Right lung (tissue), 5 donors: ENCODE data around the gene SLC6A7. TPM values are rescaled to one million over a fixed set of nuclear protein-coding genes. Genes with fewer than 3 reads are reported as not detected.

Experiments
- DNase-seq, 2 donors: peaks; one replicate each; pipeline ENCODE4 v3.0.0-alpha.2; 2013
- polyA plus RNA-seq, 5 donors: library from polyadenylated mRNA; unstranded; fragments of 120-200 nt; gene quantifications; one replicate each; pipeline versions ENCODE4 v1.2.1 to v1.2.3, GENCODE V29; 2013; ENCODE audit warnings: inconsistent platforms in 1 of 5, low replicate concordance in 1 of 5; ENCODE audit not compliant: insufficient read length in 5 of 5, insufficient read depth in 1 of 5

SLC6A7 gene
- polyA plus RNA-seq, 5 donors = 0.04 to 0.05 TPM; not detected in 3

- DNase-seq = no peak
Observed at GRCh38 chr5:150190503-150190979, 679 bp downstream of the SLC6A7 start.

GRCh38 chr5:150190987-150191386, 1.1 kb downstream of the SLC6A7 start:
- no peak for DNase-seq

- no peak for DNase-seq
Observed at GRCh38 chr5:150192462-150192861, 2.6 kb downstream of the SLC6A7 start.

GRCh38 chr5:150195736-150196485, 6.0 kb downstream of the SLC6A7 start:
- no peak for DNase-seq

DNA sequence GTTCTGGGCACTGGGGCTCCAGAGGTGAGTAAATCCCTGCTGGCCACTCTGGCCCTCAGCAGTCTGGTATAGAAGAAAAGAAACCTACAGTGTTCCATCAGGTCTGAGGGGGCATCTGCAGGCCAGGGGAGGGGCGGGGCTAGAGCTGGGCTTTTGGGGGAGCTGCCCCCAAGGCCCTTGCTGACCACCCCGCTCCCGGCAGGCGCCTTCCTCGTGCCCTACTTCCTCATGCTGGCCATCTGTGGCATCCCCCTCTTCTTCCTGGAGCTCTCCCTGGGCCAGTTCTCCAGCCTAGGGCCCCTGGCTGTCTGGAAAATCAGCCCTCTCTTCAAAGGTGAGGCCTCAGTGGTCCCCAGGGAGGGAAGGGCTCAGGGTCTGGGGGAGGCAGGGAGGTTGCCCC, 6.7 kb downstream of the SLC6A7 start:
- DNase-seq = no peak

- DNase-seq = no peak
Observed at GRCh38 chr5:150196986-150197385, 7.1 kb downstream of the SLC6A7 start.

DNA sequence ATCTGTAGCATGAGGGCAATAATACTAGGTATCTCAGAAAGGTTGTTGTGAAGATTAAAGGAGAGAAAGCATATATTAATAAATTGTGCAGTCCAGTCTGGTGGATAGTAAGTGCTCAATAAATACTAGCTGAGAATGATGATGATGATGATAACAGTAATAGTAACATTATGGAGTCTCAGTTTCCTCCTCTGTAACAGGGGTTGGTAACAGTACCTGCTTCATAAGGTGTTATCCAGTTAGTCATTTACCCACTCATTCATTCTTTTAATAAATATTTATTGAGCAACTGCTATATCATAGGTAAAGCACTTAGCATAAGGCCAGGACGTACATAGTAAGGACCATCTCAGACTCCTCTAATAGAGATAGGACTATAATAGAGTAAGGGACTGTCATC, 7.6 kb downstream of the SLC6A7 start:
- no peak for DNase-seq

DNA sequence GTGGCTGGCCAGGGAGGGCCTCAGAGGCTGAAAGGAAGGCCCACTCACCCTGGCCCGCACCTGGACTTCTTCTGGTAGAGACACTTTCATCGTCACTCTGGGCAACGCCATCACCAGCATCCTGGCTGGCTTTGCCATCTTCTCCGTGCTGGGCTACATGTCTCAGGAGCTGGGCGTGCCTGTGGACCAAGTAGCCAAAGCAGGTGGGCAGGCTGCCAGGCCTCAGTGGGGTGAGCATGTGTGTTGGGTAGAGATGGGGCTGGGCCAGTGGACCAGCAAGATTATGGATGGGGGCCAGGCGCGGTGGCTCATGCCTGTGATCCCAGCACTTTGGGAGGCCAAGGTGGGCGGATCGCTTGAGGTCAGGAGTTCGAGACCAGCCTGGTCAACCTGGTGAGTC, 12.6 kb downstream of the SLC6A7 start:
- no peak for DNase-seq

DNA sequence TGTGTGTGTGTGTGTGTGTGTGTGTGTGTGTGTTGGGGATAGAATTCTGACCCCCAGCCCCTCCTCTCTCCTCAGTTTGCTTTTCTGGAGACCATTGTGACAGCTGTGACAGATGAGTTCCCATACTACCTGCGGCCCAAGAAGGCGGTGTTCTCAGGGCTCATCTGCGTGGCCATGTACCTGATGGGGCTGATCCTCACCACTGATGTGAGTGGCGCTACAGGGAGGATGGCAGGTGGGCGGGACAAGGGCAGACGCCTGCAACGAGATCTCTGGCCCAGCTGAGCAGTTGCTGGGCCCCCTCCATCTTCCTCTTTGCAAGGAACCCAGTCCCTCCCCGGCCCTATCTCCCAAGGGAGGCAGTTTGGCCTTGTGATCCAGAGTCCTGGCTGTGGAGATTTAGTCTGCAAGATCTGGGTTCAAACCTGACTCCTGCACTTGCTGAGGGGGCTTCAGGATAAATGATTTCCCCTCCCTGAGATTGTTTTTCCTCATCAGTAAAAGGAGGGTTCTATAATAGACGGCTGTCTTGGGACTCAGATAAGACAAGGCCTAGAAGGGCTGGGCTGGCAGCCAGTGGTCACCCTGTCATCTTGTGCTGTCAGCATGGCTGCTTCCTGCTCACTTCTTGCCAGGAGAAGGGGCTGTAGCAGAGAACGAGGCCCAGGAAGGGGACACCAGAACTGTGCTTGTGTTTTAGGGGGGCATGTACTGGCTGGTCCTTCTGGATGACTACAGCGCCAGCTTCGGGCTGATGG, 14.1 kb downstream of the SLC6A7 start:
- no peak for DNase-seq

- no peak for DNase-seq
Observed at GRCh38 chr5:150204590-150204960, 14.7 kb downstream of the SLC6A7 start.

DNA sequence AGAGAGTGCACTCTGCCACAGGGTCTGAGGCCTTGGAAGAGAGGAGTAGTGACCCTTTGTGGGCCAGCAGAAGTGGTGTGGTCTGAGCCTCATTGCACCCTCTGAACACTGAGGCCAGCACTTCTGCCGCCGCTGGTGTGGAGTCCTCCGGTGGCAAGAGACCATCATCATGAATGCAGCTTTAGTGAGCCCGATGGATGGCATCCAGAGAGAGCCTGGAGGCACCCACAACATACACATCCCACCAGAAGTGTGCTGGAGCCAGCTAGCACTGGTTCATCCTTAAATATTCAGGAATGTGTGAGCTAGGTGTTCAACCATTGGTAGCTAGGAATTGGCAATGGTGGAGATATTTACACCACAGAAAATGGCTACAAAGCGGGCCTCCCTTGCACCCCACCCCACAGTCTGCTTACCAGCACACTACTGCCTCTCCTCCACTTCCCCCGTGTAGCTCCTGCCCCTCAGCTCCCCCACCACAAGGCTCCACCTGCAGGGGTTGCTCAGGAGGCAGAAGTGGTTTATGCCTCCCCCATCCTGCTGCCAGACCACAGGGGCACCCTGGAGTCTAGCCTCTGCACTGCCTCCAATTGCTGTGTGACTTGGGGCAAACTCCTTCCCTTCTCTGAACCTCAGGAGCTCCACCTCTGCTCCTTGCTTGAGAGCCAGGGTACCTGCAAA, 16.4 kb downstream of the SLC6A7 start:
- DNase-seq = no peak

GRCh38 chr5:150206779-150207115, 16.9 kb downstream of the SLC6A7 start:
- DNase-seq = no peak

DNA sequence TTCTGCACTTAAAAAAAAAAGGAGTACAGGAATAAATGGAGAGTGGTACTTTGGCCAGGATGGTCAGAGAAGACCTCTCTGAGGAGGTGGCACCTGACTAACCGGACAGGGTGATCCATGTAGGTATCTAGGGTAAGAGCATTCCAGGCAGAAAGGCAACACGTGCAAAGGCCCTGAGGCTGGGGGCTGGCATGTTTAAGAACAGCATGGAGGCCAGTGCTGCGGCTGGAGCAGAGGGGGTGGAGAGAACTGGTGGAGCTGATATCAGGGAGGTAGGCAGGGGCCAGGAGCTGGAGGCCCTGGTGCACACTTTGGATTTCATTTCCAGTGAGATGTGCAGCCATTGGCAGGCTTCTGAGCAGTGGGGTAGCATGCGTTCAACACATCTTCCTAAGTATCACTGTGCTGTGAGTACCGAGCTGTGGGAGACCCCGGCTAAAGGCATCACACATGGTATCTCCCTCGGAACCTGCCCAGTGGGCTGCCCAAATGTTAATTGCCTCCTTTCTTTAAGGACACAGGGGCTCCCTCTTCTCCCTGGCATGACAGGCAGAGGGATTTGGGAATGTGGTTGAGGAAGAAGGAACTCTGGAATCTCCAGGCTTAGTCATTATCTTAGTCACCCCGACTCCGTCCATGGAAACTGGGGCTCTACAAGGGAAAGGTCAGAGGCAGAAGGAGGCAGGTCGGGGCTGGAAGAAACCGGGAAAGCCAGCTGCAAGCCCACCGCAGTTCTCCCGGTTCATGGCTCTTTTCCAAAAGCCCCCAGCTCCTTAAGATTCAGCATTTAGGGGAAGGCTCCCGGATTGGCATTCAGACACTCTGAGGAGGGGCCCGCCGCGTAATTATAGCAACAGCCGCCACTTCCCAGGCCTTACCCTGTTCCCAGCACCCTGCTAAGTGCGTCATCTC, 18.6 kb downstream of the SLC6A7 start:
- no peak for DNase-seq

- peak; percentile 40 to 59 for DNase-seq
Observed at GRCh38 chr5:150209099-150209635, 19.3 kb downstream of the SLC6A7 start.

DNA sequence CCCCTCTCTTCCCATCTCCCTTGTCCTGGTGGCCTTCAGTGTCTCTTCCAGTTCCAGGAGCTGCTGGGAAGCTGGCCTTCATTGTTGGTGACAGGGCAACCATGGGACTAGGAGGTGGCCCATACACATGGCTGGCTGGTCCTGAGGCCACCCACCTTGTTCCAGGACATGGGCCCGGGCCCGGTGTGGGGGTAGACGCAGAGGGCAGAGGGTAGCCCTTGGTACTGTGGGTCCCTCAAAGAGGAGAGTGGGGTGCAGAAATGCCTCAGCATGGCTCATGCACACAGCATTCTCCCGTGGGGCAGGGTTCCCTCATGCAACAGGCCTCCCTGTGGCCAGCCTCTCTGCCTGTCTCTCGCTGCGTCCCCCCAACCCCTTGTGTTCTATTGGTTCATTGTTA, 20.8 kb downstream of the SLC6A7 start:
- DNase-seq = no peak

GRCh38 chr5:150211156-150212030, 21.5 kb downstream of the SLC6A7 start:
- DNase-seq = peak in 1 of 2 donors; percentile 20

DNA sequence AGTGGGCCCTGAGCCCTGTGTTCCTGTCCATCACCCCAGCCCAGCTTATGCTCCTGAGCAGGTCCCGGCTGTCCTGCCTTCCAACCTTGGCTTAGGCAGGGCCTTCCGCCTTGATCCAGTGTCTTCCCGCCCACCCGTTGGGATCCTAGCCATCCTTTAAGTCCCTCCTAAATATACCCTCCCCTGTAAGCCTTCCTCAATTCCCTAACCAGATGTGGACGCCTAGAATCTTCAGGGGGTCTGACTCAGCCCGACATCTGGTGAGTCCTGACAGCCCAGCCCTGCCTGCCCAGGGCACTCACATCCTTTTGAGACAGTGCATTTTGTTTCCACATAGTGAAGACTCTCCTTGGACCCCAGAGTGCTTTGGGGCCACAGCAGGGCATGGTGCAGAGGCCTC, 23.7 kb downstream of the SLC6A7 start:
- DNase-seq = no peak

DNA sequence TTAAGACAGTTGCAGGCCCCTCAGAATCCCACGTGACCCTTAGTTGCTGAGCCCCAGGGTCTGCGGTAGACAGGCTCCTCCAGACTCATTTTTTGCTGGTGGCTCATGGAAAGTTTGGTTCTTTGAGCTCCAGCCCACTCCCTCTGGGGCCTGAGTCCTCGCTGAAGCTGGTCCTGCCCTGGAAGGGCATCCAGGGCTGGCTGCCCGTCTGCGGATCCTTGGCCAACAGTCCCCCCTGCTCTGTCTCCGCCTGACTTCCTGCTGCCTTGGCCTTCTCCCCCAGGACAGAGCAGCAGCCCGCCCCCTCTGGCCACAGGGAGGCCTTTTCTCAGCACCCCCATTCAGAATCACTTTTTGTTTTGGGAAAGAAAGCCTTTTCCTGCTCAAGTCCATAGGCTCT, 24.4 kb downstream of the SLC6A7 start:
- no peak for DNase-seq

DNA sequence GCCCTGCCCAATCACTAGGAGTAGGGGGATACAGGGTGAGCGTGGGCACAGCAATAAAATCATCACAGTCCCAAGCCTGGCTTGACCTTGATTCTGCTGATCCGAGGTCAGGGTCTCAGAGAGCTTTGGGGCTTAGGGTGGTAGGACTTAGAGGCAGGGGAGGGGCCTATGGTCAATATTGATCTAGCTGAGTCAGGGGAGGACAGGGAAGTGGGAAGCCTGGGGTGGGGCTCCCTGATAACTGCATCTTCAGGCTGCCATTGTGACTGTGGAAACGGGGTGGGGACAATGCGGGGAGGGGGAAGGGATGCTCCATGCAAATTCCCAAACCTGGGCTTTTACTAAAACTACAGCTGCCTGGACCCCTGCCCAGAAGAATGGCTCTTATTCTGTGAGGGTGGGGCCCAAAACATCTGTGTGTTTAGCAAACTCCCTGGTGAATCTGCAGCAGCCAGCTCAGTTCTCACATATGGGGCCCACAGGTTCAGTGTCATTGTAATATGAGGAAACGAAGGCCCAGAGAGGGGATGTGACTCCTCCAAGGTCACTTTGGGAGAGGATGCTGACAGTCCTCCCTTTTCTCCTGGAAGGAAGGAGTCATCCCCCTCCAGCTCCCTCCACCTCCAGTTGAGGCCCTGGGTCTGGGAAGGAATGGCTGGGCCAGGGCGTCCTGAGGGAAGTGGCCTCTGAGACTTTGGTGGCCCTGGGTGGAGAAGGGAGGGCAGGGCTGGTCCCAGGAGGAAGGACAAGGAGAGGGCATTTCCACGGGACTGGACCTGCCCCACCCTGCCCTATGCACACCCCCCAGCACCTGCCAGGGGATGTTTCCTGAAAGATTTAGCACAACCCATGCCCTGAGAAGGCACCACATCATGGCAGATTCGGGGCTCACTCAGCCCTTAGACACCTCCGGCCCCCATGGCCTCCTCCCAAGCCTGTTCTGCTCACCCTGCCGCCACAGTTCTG, 26.4 kb downstream of the SLC6A7 start:
- no peak for DNase-seq
